ENCODE data around the gene TMEM62. TPM values are rescaled to one million over a fixed set of nuclear protein-coding genes. Genes with fewer than 3 reads are reported as not detected.
A peak's percentile ranks its signal among the peaks of the same experiment; 100 is the strongest.
"Not testable (repeated sequence)": the region's sequence is repeated elsewhere in the genome, so short reads cannot be mapped to it uniquely, and the experiment has no call there.

Gene TMEM62
- polyA plus RNA-seq, 3 donors from 2014 or later, result 9.3 to 12.7 (median 12.5) TPM

- Mint-ChIP-seq H3K4me1 (peaks cover 0 to 39% of the 10 kb centered on the region in 2 donors), H3K27ac (peak overlapping the region in 1 of 6 donors; percentile 60), H3K4me3 (no peak overlapping the region), H3K27me3 (ENCODE audit: low read depth in 3 of 3) (peaks cover 0 to 2% (median 2%) of the 10 kb centered on the region in 3 donors), H3K9me3 (peaks cover 0 to 3% (median 0%) of the 10 kb centered on the region in 6 donors), H3K36me3 (peaks cover 23 to 57% (median 40%) of the 10 kb centered on the region in 3 donors)
- no peak for DNase-seq
These were observed 61.4 kb downstream of the TMEM62 start for GRCh38 chr15:43194795-43195194.

GRCh38 chr15:43196760-43197548 is 63.6 kb downstream of the TMEM62 start:
- peak overlapping the region in 2 of 6 donors; percentile 3 to 29 for H3K27ac Mint-ChIP-seq
- H3K27me3 Mint-ChIP-seq (ENCODE audit: low read depth in 3 of 3), result peaks cover 0 to 2% (median 2%) of the 10 kb centered on the region in 3 donors
- H3K9me3 Mint-ChIP-seq, result peaks cover 0 to 3% (median 0%) of the 10 kb centered on the region in 6 donors
- H3K36me3 Mint-ChIP-seq, result peaks cover 23 to 41% (median 25%) of the 10 kb centered on the region in 3 donors
- H3K4me1 Mint-ChIP-seq, result peaks cover 0 to 17% of the 10 kb centered on the region in 2 donors
- H3K4me3 Mint-ChIP-seq, result no peak overlapping the region
- no peak for DNase-seq

GRCh38 chr15:43197773-43198172 is 64.4 kb downstream of the TMEM62 start:
- DNase-seq; H3K4me1 Mint-ChIP-seq; H3K27me3 Mint-ChIP-seq (ENCODE audit: low read depth in 3 of 3); H3K9me3 Mint-ChIP-seq; H3K4me3 Mint-ChIP-seq: not testable (repeated sequence)
- peaks cover 18 to 36% (median 21%) of the 10 kb centered on the region in 3 donors for H3K36me3 Mint-ChIP-seq
- H3K27ac Mint-ChIP-seq, result peak overlapping the region in 1 of 6 donors; percentile 29

- Mint-ChIP-seq H3K27ac (peak overlapping the region in 3 of 6 donors; percentile 18 to 50 (median 49)), H3K36me3 (peaks cover 18 to 33% (median 21%) of the 10 kb centered on the region in 3 donors)
- not testable (repeated sequence) for H3K4me3 Mint-ChIP-seq; H3K9me3 Mint-ChIP-seq; H3K27me3 Mint-ChIP-seq (ENCODE audit: low read depth in 3 of 3); DNase-seq; H3K4me1 Mint-ChIP-seq
These were observed 65.2 kb downstream of the TMEM62 start for GRCh38 chr15:43198556-43198955.

- H3K27me3 Mint-ChIP-seq (ENCODE audit: low read depth in 3 of 3), result peaks cover 0 to 4% (median 2%) of the 10 kb centered on the region in 3 donors
- H3K36me3 Mint-ChIP-seq, result peaks cover 18 to 33% (median 21%) of the 10 kb centered on the region in 3 donors
- no peak overlapping the region for H3K4me3 Mint-ChIP-seq
- H3K27ac Mint-ChIP-seq, result no peak overlapping the region
- DNase-seq, result no peak
- H3K4me1 Mint-ChIP-seq, result peaks cover 0 to 8% of the 10 kb centered on the region in 2 donors
- peaks cover 0 to 3% (median 0%) of the 10 kb centered on the region in 6 donors for H3K9me3 Mint-ChIP-seq
These were observed 65.6 kb downstream of the TMEM62 start for GRCh38 chr15:43198992-43199391.

GRCh38 chr15:43199945-43200488 is 66.6 kb downstream of the TMEM62 start:
- Mint-ChIP-seq H3K4me3 (no peak overlapping the region), H3K27me3 (ENCODE audit: low read depth in 3 of 3) (peaks cover 0 to 7% (median 2%) of the 10 kb centered on the region in 3 donors), H3K4me1 (no peaks in the 10 kb centered on the region), H3K27ac (peak overlapping the region in 2 of 6 donors; percentile 15 to 41), H3K9me3 (peaks cover 0 to 3% (median 0%) of the 10 kb centered on the region in 6 donors), H3K36me3 (peaks cover 18 to 26% (median 21%) of the 10 kb centered on the region in 3 donors)
- no peak for DNase-seq

GRCh38 chr15:43204016-43204901 is 70.9 kb downstream of the TMEM62 start:
- peak in 1 of 3 donors; percentile 29 for DNase-seq
- H3K9me3 Mint-ChIP-seq, result peaks cover 0 to 1% (median 0%) of the 10 kb centered on the region in 6 donors
- H3K27ac Mint-ChIP-seq, result peak overlapping the region in 2 of 6 donors; percentile 31 to 42
- H3K4me3 Mint-ChIP-seq, result no peak overlapping the region
- H3K36me3 Mint-ChIP-seq, result no peaks in the 10 kb centered on the region
- H3K27me3 Mint-ChIP-seq (ENCODE audit: low read depth in 3 of 3), result peaks cover 1 to 8% (median 7%) of the 10 kb centered on the region in 3 donors
- H3K4me1 Mint-ChIP-seq, result no peaks in the 10 kb centered on the region

GRCh38 chr15:43206054-43206453 is 72.7 kb downstream of the TMEM62 start:
- Mint-ChIP-seq H3K27ac (no peak overlapping the region), H3K4me1 (no peaks in the 10 kb centered on the region), H3K4me3 (no peak overlapping the region), H3K9me3 (peaks cover 0 to 1% (median 0%) of the 10 kb centered on the region in 6 donors), H3K27me3 (ENCODE audit: low read depth in 3 of 3) (peaks cover 1 to 8% (median 7%) of the 10 kb centered on the region in 3 donors), H3K36me3 (no peaks in the 10 kb centered on the region)
- no peak for DNase-seq

GRCh38 chr15:43207024-43207423 is 73.6 kb downstream of the TMEM62 start:
- no peak for DNase-seq
- H3K9me3 Mint-ChIP-seq, result peaks cover 0 to 1% (median 0%) of the 10 kb centered on the region in 6 donors
- H3K4me3 Mint-ChIP-seq, result no peak overlapping the region
- H3K27ac Mint-ChIP-seq, result no peak overlapping the region
- peaks cover 3 to 8% (median 7%) of the 10 kb centered on the region in 3 donors for H3K27me3 Mint-ChIP-seq (ENCODE audit: low read depth in 3 of 3)
- no peaks in the 10 kb centered on the region for H3K4me1 Mint-ChIP-seq
- H3K36me3 Mint-ChIP-seq, result no peaks in the 10 kb centered on the region

- no peak overlapping the region for H3K27ac Mint-ChIP-seq
- H3K36me3 Mint-ChIP-seq, result no peaks in the 10 kb centered on the region
- no peak overlapping the region for H3K4me3 Mint-ChIP-seq
- DNase-seq, result no peak
- peaks cover 3 to 8% (median 7%) of the 10 kb centered on the region in 3 donors for H3K27me3 Mint-ChIP-seq (ENCODE audit: low read depth in 3 of 3)
- peaks cover 0 to 1% (median 0%) of the 10 kb centered on the region in 6 donors for H3K9me3 Mint-ChIP-seq
- H3K4me1 Mint-ChIP-seq, result no peaks in the 10 kb centered on the region
These were observed 74.9 kb downstream of the TMEM62 start for GRCh38 chr15:43208052-43209002.

GRCh38 chr15:43209059-43209824 is 75.9 kb downstream of the TMEM62 start:
- Mint-ChIP-seq H3K4me1 (no peaks in the 10 kb centered on the region), H3K4me3 (no peak overlapping the region), H3K27ac (no peak overlapping the region), H3K27me3 (ENCODE audit: low read depth in 3 of 3) (peaks cover 3 to 7% (median 3%) of the 10 kb centered on the region in 3 donors), H3K9me3 (peaks cover 0 to 1% (median 0%) of the 10 kb centered on the region in 6 donors), H3K36me3 (no peaks in the 10 kb centered on the region)
- DNase-seq, result no peak

GRCh38 chr15:43210172-43210745 is 76.9 kb downstream of the TMEM62 start:
- no peaks in the 10 kb centered on the region for H3K4me1 Mint-ChIP-seq
- peaks cover 0 to 3% (median 0%) of the 10 kb centered on the region in 6 donors for H3K9me3 Mint-ChIP-seq
- H3K27me3 Mint-ChIP-seq (ENCODE audit: low read depth in 3 of 3), result peaks cover 3 to 7% (median 3%) of the 10 kb centered on the region in 3 donors
- H3K4me3 Mint-ChIP-seq, result no peak overlapping the region
- no peak overlapping the region for H3K27ac Mint-ChIP-seq
- H3K36me3 Mint-ChIP-seq, result no peaks in the 10 kb centered on the region
- no peak for DNase-seq

All from immature natural killer cell (primary cell).